GM12874 (cell line): ENCODE measurements around the gene PLAC8L1.

Experiments used
- CTCF ChIP-seq: IDR thresholded peaks from 2 replicates; pipeline ENCODE4 v1.5.1; 2011; ENCODE audit warnings: low read depth, mild to moderate bottlenecking, control low read depth, low read length, moderate library complexity; ENCODE audit not compliant: insufficient read depth

Gene PLAC8L1

GRCh38 chr5:146116361-146116760, 11.0 kb upstream of the PLAC8L1 start:
- no peak for TF ChIP-seq CTCF

GRCh38 chr5:146112476-146112875, 7.1 kb upstream of the PLAC8L1 start:
- TF ChIP-seq CTCF: no peak

GRCh38 chr5:146111409-146111808, 6.0 kb upstream of the PLAC8L1 start:
- no peak for TF ChIP-seq CTCF

GRCh38 chr5:146109379-146109778, 4.0 kb upstream of the PLAC8L1 start:
- TF ChIP-seq CTCF: no peak

- TF ChIP-seq CTCF: no peak
Observed at GRCh38 chr5:146107901-146108300, 2.5 kb upstream of the PLAC8L1 start.

- no peak for TF ChIP-seq CTCF
Observed at GRCh38 chr5:146103594-146103993, 1.8 kb downstream of the PLAC8L1 start.

GRCh38 chr5:146101646-146102045, 3.7 kb downstream of the PLAC8L1 start:
- TF ChIP-seq CTCF: no peak

- no peak for TF ChIP-seq CTCF
Observed at GRCh38 chr5:146098047-146098446, 7.3 kb downstream of the PLAC8L1 start.
